HG03558 (cell line): ENCODE data around the gene ENPP1.
"Not testable (repeated sequence)": the region's sequence is repeated elsewhere in the genome, so short reads cannot be mapped to it uniquely, and the experiment has no call there.

Experiments
- ATAC-seq: cut with Tn5 transposase; IDR thresholded peaks from one replicate; pipeline ENCODE4 v1.9.1; 2021; ENCODE audit warnings: moderate number of reproducible peaks; ENCODE audit not compliant: unreplicated experiment; ENCODE audit errors: extremely low read depth

Gene ENPP1

GRCh38 chr6:131909408-131910218, 101.8 kb downstream of the ENPP1 start:
- peak; percentile 88 for ATAC-seq

- ATAC-seq: no peak
Measured at GRCh38 chr6:131910219-131910589, 102.4 kb downstream of the ENPP1 start.

GRCh38 chr6:131910956-131911355, 103.1 kb downstream of the ENPP1 start:
- no peak for ATAC-seq

GRCh38 chr6:131911951-131912350, 104.1 kb downstream of the ENPP1 start:
- ATAC-seq: no peak

GRCh38 chr6:131914234-131914633, 106.4 kb downstream of the ENPP1 start:
- no peak for ATAC-seq

GRCh38 chr6:131914967-131915751, 107.3 kb downstream of the ENPP1 start:
- no peak for ATAC-seq

- ATAC-seq: not testable (repeated sequence)
Measured at GRCh38 chr6:131916091-131916796, 108.4 kb downstream of the ENPP1 start.

GRCh38 chr6:131916847-131917246, 109.0 kb downstream of the ENPP1 start:
- no peak for ATAC-seq

GRCh38 chr6:131917318-131917717, 109.5 kb downstream of the ENPP1 start:
- ATAC-seq: no peak

GRCh38 chr6:131917763-131918649, 110.2 kb downstream of the ENPP1 start:
- ATAC-seq: no peak

GRCh38 chr6:131918650-131919355, 111.0 kb downstream of the ENPP1 start:
- ATAC-seq: no peak

GRCh38 chr6:131920656-131921055, 112.8 kb downstream of the ENPP1 start:
- ATAC-seq: no peak

- ATAC-seq: no peak
Measured at GRCh38 chr6:131923356-131923755, 115.5 kb downstream of the ENPP1 start.

GRCh38 chr6:131924881-131925474, 117.2 kb downstream of the ENPP1 start:
- no peak for ATAC-seq

- ATAC-seq: no peak
Measured at GRCh38 chr6:131929264-131929663, 121.4 kb downstream of the ENPP1 start.

- ATAC-seq: no peak
Measured at GRCh38 chr6:131929976-131930375, 122.2 kb downstream of the ENPP1 start.

- ATAC-seq: no peak
Measured at GRCh38 chr6:131931063-131931750, 123.4 kb downstream of the ENPP1 start.

- ATAC-seq: no peak
Measured at GRCh38 chr6:131936156-131936555, 128.3 kb downstream of the ENPP1 start.
